NCI-H1105 treated with DMSO at 0.1 percent for 48 hours (cell line): ENCODE results near the gene MRM2.

Experiments used
- DNase-seq: peaks from one replicate; lab custom pipeline; 2025; lab: John Stamatoyannopoulos, UW

MRM2 gene

DNA sequence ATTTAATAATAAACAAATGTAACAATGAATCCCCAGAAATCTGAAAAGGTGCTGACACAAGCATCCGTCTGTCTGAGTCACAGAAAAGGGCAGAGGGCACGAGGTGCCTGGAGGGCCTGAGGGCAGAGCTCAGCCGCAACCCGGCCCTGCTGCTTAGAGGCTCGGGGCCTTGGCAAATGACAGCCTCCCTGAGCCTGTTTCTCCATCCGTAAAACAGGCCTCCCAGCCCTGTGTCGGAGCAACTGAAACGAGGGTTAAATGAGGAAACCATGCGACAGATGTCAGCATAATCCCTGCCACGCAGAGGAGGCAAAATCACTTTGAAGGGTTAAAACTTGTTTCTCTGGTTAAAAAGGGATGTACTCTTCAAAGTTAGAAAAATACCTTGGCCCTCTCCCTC, 24.9 kb upstream of the MRM2 start:
- no peak for DNase-seq

DNA sequence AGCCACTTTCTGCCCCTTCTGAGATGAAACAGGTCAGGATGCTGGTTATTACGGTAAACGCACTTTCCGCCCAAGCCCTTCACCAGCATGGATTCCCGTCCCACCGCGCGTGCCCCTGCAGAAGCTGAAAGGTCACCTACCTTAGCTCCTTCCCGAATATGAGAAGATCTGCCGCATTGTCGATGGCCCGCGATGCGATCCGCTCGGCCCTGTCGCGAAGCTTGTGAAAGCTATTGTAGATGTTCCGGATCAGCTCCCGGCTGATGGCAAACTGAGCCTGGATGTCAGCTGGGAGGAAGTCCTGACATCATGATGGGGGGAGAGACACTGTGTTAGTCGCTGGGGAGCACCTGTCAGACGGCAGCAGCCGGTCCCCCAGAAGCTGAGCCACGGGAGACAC, 22.2 kb upstream of the MRM2 start:
- DNase-seq: no peak

DNA sequence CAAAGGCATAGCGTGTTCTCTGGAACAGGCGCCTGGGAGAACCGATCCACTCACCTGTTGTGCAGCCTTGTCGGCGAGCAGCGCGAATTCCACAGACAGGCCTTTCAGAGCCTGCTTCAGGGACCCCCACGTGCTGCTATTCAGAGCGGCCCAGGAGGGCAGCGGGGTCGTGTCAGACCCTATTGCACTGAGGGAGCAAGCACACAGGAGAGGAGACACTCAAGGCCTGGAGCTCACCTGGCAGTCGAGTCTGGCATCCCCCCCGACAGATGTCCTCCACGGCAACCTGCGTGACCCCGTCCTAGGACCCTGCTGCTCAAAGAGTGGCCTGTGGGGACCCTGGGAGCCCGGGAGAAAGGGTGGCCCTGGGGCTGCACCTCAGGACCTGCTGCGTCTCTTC, 21.2 kb upstream of the MRM2 start:
- no peak for DNase-seq

DNA sequence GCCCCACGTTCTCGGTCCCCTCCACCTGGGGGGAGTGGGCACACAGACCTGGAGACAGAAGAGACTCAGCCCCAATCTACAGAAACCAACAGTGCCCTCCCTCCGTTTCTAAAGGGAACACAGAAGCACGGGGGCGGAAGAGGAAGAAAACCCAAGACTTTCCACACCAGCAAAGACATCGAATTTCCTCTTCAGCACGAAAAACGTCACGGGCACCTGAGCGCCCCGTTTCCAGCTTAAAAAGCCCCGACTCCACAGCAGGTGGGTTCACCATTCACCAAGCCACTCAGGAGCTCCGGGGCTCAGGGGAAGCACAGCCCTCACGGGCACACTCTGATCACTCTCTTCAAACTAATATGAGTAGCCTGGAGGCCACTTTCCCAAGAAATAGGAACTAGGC, 19.6 kb upstream of the MRM2 start:
- DNase-seq: no peak

DNA sequence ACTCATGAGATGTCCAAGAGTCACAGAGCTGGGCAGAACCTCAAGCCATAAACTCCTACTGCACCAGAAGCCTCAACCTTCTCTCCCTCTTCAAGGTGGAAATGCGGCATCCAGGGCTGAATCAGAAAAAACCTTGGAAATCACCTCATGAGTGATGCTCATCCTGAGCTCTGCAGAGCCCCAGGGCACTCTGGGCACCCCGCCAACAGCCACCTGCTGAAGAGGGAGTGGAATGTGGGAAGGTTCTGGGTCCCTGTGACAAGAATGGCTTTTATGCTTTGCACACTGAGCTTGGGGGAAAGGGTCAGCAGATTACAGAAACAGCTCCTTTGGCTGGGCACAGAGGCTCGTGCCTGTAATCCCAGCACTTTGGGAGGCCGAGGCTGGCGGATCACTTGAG, 18.8 kb upstream of the MRM2 start:
- peak; percentile 69 for DNase-seq

DNA sequence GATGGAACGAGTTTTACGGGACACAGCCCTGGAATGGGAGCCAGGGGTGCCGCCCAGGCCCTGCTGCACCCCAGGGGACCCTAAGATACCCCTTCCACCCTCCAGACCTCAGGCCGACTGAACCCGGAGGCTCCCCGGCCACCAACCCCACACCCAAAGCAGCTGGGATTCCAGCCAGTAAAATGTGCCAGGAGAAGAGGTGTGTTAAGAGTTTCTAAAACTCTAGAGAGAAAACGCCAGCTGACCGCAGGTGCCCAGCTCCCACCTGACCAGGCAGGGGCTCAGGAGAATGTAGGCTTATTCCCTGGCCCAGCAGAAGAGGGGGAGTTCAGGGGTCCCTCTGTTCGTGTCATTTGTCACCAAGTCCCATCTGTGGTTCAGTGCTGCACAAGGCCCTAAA, 17.5 kb upstream of the MRM2 start:
- no peak for DNase-seq

DNA sequence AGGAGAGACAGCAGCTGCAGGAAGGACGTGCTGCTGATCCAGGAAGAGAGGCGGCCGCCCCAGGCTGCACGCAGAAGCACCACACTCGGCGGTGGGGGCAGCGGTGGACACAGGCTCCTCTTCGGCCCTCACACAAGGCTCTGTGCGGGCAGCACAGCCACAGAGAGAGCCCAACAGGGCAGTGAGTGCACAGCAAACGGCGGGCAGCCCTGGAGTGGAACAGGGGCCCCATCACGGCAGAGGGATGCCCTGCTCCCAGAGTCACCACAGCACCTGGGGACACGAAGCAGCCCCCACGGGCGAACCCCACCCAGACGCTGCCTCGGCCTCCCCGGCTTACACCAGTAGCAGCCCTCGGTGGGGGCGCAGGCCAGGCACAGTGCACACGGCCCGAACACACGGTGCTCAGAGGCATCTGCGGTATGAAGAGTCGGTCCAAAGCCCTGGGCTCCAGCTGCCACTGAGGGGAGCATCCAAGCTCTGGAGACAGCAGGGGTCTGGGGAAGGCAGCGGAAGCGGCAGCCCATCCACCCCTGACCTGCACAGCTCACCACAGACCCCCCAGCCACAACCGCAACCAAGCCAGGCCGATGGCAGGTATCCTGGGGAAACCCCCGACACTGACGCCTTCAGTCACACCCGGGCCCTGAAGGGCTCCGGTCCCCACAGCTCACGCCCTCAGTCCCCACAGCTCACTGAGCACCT, 16.8 kb upstream of the MRM2 start:
- DNase-seq: no peak

DNA sequence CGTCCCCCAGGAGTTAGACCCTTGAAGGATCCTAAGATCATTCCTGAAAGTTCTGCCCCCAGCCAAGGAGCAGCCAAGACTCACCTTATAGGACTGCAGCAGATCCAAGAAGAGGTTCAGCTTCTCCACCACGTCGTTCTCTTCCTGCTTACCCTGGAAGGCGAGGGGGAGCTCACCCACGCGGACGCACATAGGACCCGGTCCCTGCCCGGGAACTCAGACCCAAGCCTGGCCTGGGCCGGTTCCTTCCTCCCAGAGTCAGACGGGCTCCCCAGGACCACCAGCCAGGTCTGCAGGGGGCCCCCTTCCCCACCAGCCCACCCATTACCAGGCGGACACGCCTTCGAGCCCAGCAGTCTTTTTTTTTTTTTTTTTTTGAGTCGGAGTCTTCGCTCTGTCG, 15.6 kb upstream of the MRM2 start:
- no peak for DNase-seq

DNA sequence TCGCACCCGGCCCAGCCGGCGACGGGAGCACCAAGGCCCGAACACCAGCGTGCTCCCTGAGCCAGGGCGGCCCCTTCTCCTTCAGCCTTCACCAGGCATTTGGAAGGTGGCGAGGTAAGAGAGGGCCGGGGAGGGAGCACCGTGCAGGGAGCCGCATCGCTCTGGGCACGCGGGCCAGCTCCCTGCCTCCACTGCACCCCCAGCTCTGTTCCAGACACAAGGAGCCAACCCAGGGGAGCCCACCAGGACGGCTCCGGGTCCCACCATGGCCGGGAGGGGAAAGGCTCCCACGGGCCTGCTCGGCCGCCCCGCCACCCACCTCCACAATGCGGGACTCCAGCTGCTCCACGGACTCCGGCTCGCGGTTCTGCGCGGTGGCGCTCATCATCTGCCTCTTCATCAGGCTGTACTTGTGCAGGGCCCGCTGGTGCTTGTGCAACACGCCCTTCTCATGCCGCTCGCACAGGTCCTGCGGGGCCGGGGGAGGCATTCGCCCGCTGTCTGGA, 15.1 kb upstream of the MRM2 start:
- DNase-seq: no peak

DNA sequence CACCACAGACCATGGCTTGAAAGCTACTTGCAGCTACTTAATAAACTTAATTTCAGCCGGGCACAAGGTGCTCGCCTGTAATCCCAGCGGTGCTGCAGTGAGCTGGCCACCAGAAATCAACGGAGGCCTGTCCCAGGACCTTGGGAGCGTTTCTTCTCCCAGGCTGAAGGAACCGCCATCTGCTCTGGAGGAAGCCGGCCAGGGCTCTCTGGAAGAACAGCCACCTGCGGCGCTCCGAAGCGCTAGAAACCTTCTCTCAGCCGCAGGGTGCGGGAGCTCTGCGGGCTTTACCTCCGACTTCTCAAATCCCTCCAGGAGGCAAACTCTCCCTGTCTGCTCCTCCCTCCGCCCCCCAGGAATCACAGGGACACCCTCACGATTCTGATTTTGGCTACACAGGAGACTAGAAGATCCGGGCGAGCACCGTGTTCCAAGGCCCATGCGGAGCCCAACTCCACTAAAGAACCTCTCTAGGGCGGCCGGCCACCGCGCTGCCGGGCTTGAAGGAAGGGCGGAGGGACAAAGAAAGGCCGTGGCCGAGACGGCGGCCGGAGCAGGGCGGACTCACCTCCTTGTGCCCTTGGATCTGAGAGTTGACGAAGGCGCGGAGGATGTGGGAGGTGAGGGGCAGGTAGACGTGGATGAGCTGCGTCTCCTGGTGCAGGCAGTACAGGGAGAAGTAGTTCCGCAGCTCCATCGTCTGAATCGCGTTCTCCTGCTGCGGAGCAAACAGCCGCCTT, 14.5 kb upstream of the MRM2 start:
- no peak for DNase-seq

DNA sequence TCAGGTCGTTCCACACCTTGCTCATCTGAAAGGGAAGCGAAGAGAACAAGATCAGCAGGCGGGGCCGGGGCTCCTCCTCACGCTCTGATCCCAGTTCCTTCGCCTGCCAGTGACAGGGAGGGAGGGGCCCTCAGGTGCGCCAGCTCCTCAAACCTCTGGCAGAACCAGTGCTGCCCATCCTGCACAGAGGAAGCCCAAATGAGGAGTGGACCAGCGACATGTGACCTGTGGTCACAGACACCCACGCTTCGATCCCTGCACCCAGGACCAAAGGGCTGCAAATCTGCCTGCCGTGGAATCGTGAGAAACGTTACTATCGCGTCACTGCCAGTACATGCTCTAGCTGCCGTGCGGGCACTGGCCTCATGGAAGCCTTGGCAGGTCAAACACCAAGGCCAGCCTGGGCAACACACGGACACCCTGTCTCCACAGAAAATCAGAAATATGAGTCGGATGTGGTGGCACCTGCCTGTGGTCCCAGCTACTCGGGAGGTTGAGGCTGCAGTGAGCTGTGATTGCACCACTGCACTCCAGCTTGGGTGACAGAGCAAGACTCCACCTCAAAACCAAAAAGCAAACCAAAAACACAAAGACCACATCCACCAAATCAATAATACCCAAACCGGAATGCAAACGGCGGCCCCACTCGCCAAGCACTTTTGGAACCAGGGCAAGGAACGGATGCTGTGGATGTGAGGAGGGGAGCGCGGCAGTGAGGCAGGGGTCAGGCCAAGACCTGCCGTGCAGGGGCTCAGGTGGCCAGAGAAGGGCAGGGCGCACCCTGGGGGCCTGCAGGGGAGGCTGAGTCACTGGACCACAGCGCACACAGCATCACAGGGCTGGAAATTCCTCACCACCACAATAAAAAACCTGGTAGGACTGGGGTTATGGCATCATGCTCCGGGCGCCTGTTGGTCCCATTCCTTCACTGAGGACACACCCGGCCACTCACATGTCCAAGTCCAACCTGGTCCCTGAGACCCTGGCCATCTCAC, 13.4 kb upstream of the MRM2 start:
- no peak for DNase-seq

DNA sequence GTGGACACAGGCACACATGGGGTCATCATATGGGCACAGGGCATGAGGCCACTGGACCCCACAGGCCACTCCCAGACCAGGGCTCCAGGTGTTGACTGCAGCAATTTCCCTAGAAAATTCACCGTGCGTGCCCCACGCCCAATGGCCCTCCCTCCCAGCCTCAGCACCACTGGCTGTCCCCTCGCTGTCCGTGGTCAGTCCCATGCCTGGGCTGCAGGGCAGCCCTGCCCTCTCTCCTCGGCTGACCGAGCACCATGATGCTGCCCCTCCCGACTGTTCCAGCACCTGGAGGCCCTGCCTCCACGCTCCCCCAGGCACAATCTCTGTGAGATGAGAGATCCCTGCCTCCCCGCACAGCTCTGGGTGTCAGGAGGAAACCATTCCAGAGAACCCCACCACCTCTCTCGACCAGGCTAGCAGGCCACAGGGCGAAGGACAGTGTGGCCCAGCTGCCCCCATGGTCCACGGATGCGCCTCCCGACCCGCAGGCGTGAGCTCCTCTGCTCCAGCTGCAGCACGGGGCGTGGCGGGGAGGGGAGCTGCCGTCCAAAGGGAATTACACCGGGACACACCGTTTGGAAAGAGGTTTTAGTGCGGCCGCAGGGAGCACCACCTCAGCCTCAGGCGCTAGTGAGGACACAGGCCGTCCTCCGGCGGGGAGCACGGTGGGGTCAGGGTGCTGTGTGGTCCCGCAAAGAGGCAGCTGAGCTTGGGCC, 12.6 kb upstream of the MRM2 start:
- DNase-seq: no peak

DNA sequence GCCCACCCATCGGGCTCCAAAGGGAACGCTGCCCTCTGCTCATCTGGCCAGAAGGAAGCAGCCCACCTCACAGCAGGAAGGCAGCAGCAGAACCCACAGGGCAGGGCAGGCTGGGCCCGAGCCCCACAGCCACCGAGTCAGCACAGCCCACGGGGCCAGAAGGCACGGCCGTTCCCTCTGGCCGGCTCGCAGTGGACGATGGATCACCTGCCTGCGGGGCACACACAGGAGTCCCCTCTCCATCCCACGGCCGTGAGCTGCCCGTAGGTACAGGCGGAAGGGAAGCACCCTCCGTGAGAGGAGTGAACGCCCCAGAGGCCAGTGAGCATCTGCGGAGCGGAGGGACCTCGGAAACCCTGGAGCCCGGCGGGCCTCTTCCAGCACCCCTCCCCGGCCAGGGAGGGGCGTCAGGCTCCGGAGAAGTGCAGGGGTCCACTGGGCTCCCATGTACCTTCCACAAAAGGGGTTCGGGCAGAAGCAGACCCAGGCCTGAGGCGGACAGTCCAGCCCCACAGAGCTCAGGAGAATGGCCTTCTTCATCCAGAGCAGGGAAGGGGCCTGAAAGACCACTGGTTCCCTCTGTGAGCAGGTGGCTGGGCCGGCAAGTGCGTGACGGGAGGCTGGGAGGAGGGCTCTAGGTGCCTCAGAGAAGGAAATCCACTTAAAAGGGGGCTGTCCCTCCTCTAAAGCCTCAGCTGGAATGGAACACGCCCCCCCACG, 11.7 kb upstream of the MRM2 start:
- no peak for DNase-seq

DNA sequence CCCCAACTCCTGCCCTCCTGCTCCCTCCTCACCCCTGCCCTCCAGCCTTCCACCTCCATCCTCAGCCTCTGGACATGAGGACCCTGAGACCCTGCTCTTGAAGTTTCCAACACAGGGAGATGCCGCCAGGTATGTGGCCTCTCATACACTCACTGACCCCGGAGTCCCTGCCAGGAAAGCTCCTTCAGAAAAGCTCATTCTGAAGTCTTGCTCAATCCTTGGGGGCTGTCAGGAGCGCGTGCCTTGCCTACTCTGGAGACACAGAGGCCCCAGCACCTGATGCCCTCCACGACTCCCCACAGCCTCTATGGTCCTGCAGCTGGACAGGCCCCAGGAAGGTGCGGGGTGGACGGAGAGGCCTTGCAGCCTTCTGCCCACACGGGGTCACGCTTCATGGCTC, 11.0 kb upstream of the MRM2 start:
- no peak for DNase-seq

DNA sequence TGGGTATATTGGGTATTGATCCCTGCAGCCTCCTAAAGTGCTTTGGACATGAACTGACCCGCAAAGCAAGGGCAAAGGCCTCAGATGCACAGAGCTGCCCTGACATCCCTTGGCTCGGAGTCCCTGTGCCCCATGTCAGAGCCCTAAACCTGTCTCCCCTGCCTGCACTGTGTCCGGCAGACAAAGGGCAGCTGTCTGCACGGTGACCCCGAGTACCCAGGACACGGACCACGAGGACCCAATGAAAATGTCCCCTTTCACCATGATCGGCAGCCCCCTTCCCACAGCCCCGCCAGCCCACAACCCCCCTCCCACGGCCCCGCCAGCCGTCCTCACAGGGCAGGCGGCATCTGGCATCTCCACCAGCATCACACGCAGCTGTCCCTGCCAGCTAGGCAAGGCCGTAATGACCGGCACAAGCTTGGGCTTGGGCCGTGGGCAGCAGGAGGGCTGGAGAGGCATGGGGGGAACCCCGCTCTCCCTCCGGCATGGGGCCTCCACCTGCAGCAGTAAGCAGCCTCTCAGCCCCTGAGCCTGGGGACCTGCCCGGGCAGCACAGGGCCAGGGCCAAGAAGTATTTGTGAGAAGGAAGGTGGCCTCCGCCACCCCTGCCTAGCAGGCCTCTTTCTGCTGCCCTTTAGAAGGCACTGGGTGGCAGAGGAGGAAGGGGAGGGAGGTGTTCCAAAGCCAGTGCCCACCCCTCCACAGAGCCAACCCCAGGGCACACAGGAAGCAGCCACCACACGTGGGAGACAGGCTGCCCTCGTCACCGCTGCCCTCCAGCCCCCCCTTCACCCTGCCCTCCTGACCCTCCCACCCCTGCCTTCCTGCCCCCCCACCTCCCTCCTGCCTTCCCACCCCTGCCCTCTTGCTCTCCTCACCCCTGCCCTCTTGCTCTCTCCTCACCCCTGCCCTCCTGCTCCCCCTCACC, 10.1 kb upstream of the MRM2 start:
- no peak for DNase-seq

DNA sequence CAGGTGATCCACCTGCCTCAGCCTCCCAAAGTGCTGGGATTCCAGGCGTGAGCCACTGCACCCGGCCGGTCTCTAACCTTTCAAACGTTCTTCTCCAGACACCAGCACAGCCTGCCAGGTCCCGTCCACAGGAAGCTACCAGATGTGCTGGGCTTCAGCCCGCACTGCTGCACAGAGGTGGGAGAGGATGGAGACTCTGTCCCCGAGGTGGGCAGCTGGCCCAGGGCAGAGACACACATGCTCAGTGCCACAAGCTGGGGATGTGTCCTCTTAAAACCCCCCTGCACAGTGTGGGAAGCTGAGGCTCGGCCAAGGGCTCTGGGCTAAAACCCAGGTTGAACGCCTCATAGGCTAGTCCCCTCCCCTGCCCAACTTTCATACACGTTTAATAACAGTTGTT, 9.4 kb upstream of the MRM2 start:
- no peak for DNase-seq

DNA sequence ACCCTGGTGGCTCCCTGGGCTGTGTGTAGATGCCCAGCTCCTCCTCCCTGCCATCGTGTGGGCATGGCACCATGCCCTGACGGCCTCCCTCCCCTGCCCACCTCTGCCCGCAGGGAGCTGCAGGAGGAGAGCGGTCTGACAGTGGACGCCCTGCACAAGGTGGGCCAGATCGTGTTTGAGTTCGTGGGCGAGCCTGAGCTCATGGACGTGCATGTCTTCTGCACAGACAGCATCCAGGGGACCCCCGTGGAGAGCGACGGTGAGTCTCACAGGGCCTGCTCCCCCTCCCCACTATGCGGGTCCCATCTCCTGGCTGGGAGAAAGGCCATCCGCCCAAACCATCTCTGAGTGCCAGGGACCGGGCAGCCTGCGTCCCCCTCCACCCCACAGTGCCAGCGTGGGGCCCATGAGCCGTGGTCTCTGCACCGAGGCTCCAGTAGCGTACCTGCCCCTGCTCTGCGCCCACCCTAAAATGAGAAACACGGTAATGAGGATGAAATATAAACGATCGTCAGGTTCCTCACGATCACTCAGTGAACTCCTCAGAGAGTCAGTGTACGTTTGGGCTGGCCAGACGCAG, 7.8 kb upstream of the MRM2 start:
- no peak for DNase-seq

DNA sequence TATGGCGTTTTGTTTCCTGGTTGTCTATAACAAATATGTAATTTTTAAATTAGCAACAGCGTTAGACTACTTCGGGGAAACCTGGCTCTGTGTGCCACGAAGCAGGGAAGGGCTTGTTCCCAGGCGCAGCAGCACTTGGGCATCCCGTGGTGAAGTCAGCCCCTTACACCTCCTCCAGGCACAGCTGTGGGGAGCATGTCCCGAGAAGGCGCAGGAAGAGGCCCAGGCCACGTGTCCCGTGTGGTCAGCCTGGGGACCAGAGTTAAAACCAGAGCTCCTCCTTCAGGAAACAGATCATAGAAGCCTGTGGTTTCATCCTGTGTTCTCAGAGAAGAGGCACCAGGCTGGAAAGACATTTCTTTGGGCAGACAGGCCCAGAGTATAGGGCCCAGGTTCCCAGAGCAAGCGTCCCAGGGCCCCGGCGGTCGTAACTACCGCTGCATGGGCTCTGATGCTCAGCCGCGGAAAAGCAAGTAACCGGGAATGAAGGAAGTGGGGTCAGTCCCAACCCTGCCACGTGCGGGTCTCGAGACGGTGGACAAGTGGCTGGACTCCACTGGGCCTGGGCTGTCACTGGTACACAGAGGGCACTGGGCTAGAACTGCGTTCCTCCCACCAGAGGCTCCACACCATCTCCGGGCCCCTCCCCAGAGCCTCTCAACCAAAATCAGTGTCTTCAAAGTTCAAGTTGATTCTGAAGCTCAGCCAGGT, 7.1 kb upstream of the MRM2 start:
- DNase-seq: no peak
